ENCODE data around the gene SMYD4.
"Not testable (repeated sequence)": the region's sequence is repeated elsewhere in the genome, so short reads cannot be mapped to it uniquely, and the experiment has no call there.

Gene SMYD4

GRCh38 chr17:1829216-1829591, 498 bp downstream of the SMYD4 start:
- peak in 1 of 2 experiments; percentile 33 for DNase-seq

GRCh38 chr17:1820528-1821252, 9.0 kb downstream of the SMYD4 start:
- no peak for DNase-seq

- DNase-seq: no peak
Measured at GRCh38 chr17:1813088-1813487, 16.6 kb downstream of the SMYD4 start.

GRCh38 chr17:1810450-1811103, 19.1 kb downstream of the SMYD4 start:
- DNase-seq: no peak

- DNase-seq: not testable (repeated sequence)
Measured at GRCh38 chr17:1809815-1810214, 19.9 kb downstream of the SMYD4 start.

- no peak for DNase-seq
Measured at GRCh38 chr17:1808644-1809043, 21.1 kb downstream of the SMYD4 start.

GRCh38 chr17:1807890-1808289, 21.8 kb downstream of the SMYD4 start:
- no peak for DNase-seq

GRCh38 chr17:1803280-1803679, 26.4 kb downstream of the SMYD4 start:
- no peak for DNase-seq

GRCh38 chr17:1802429-1802828, 27.3 kb downstream of the SMYD4 start:
- no peak for DNase-seq

- no peak for DNase-seq
Measured at GRCh38 chr17:1800712-1801111, 29.0 kb downstream of the SMYD4 start.

GRCh38 chr17:1800240-1800639, 29.5 kb downstream of the SMYD4 start:
- DNase-seq: no peak

GRCh38 chr17:1797846-1798245, 31.9 kb downstream of the SMYD4 start:
- not testable (repeated sequence) for DNase-seq

GRCh38 chr17:1797323-1797722, 32.4 kb downstream of the SMYD4 start:
- no peak for DNase-seq

- DNase-seq: no peak
Measured at GRCh38 chr17:1796800-1797199, 32.9 kb downstream of the SMYD4 start.

GRCh38 chr17:1793447-1793806, 36.3 kb downstream of the SMYD4 start:
- DNase-seq: no peak

GRCh38 chr17:1792495-1793446, 36.9 kb downstream of the SMYD4 start:
- DNase-seq: no peak

- no peak for DNase-seq
Measured at GRCh38 chr17:1789936-1790335, 39.8 kb downstream of the SMYD4 start.

GRCh38 chr17:1787301-1787902, 42.3 kb downstream of the SMYD4 start:
- DNase-seq: peak; percentile 84 to 85

- DNase-seq: no peak
Measured at GRCh38 chr17:1786708-1787107, 43.0 kb downstream of the SMYD4 start.

GRCh38 chr17:1785930-1786329, 43.8 kb downstream of the SMYD4 start:
- DNase-seq: no peak

- DNase-seq: peak; percentile 17 to 32
Measured at GRCh38 chr17:1783834-1784611, 45.7 kb downstream of the SMYD4 start.

- DNase-seq: no peak
Measured at GRCh38 chr17:1783271-1783670, 46.4 kb downstream of the SMYD4 start.

All from SW 1271 (cell line).